Urinary bladder (tissue), 4 donors: ENCODE measurements around the gene CDH2. TPM values are rescaled to one million over a fixed set of nuclear protein-coding genes. Genes with fewer than 3 reads are reported as not detected.

Experiments
- DNase-seq: peaks from one replicate; pipeline ENCODE4 v3.0.0-alpha.2; 2015; ENCODE audit errors: extremely low spot score
- H3K27ac ChIP-seq: one replicate; pipeline ENCODE4 v1.5.1; 2013; ENCODE audit warnings: low read depth, mild to moderate bottlenecking, moderate library complexity
- H3K36me3 ChIP-seq: one replicate; pipeline ENCODE4 v1.6.1; 2013; ENCODE audit warnings: mild to moderate bottlenecking, moderate library complexity; ENCODE audit not compliant: insufficient read depth
- H3K4me1 ChIP-seq: one replicate; pipeline ENCODE4 v1.6.1; 2013; ENCODE audit warnings: mild to moderate bottlenecking, moderate library complexity; ENCODE audit not compliant: insufficient read depth
- H3K4me3 ChIP-seq: one replicate; pipeline ENCODE4 v1.5.1; 2013; ENCODE audit warnings: low read depth, low read length
- WGBS: extraction: QIAGEN DNeasy Blood & Tissue Kit; methylation state at CpG from one replicate; pipeline ENCODE4 v1.1.7; 2013; 5-methylcytosine and 5-hydroxymethylcytosine counted together
- polyA plus RNA-seq: library from polyadenylated mRNA; stranded (reverse); fragments of 200-250 nt; gene quantifications from one replicate; pipeline ENCODE4 v1.2.3, GENCODE V29; 2013
- total RNA-seq: library from RNA; depleted of rRNA; stranded (reverse); fragments of >200 nt; gene quantifications from one replicate; pipeline ENCODE4 v1.2.3, GENCODE V29; 2014
- donor health status: healthy with polysubstance abuse.
- donor health status: healthy.

Gene CDH2
- total and polyA plus RNA-seq, 2 donors, result 1.8 to 18.7 TPM

DNA sequence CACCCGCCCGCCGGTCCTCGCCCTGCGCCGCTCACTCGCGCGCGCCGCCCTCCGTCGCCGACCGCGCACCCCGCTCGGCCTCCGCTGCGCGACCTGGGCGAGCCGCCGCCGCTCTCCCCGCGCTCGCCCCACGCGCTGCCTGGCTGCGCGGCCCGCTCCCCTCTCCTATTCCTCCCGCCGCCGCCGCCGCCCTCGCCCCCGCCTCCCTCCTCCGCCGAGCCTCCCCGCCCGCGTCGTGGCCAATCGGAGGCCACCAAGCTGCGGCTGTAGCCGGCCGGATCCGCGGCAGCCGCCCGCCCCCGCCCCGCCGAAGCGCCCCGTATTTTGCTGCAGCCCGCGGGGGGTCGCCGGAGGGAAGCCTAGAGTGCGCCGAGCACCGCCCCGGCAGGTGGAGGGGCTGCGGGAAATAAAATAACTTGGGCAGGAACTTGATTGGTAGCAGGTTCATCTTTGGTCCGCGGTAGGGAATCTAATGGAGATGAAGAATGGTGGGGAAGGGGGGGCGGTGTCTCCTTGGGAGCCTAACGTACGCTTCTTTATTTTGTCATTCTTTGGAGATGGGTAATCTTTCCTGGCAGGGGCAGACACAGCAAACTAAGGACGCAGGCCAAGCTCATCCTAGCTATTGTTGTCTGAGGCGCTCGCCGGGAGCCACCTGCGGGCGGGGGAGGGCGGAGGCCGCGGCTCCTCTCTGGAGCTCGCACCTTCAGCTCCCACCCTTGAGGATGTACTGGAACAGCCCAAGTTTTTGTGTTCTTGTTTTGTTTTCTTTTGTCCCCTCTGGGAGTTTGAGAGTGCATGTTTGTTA is 1.1 kb upstream of the CDH2 start:
- WGBS, result under 1% methylated on average over 83 of the region's 83 CpGs
- H3K36me3 ChIP-seq, result no peaks in the 10 kb centered on the region
- H3K4me3 ChIP-seq, result peak overlapping the region; percentile 60
- H3K27ac ChIP-seq, result no peak overlapping the region
- no peak for DNase-seq
- H3K4me1 ChIP-seq, result no peaks in the 10 kb centered on the region

GRCh38 chr18:28176698-28176947 is 307 bp downstream of the CDH2 start:
- H3K4me1 ChIP-seq, result no peaks in the 10 kb centered on the region
- WGBS, result under 1% methylated on average over 38 of the region's 38 CpGs
- H3K27ac ChIP-seq, result no peak overlapping the region
- no peak for DNase-seq
- no peaks in the 10 kb centered on the region for H3K36me3 ChIP-seq
- H3K4me3 ChIP-seq, result peak overlapping the region; percentile 60

- WGBS, result under 1% methylated on average over 44 of the region's 44 CpGs
Measured at GRCh38 chr18:28175930-28176697, 816 bp downstream of the CDH2 start.

DNA sequence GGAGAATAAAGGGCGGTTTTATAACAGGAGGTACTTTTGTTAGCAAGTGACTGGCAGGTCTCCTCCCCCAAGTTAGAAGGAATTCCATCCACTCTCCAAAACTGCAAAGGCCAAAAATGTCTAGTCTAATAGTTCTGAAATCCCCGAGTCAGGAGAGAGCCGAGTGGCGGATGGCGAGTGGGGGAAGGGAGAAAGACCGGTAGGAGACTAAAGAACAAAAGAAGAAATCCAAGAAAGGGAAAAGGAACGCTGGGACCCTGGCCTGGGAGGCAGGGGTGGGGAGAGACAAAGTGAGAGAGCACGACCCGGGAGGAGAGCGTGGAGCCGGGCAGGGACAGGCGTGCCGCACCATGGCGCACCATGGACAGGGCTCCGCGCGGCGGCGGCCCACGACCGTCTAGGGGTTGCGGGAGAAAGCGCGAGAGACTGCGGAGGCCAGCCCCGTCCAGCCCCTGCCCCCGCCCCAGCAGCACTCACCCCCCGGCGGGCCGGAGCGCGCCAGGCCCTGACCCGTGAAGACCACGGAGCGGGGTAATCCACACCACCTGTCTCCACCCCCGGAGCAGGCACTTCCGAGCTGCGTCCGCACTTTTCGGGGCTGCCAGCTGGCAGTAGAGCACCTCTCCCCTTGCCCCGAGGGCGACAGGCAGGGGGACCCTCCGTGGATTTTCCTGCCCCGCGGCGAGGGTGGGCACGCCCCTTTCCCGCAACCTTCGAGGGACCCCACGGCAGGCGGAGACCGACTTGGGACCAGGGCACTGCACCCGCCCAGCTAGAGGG is 1.6 kb downstream of the CDH2 start:
- no peak for DNase-seq
- no peak overlapping the region for H3K4me3 ChIP-seq
- H3K36me3 ChIP-seq, result no peaks in the 10 kb centered on the region
- 3% methylated on average over 53 of the region's 53 CpGs for WGBS
- no peaks in the 10 kb centered on the region for H3K4me1 ChIP-seq
- no peak overlapping the region for H3K27ac ChIP-seq

More at GRCh38 chr18:28175930-28176697, 816 bp downstream of the CDH2 start:
- Histone ChIP-seq H3K4me3 (peak overlapping the region; percentile 60), H3K4me1 (no peaks in the 10 kb centered on the region), H3K27ac (no peak overlapping the region), H3K36me3 (no peaks in the 10 kb centered on the region)
- DNase-seq, result no peak

DNA sequence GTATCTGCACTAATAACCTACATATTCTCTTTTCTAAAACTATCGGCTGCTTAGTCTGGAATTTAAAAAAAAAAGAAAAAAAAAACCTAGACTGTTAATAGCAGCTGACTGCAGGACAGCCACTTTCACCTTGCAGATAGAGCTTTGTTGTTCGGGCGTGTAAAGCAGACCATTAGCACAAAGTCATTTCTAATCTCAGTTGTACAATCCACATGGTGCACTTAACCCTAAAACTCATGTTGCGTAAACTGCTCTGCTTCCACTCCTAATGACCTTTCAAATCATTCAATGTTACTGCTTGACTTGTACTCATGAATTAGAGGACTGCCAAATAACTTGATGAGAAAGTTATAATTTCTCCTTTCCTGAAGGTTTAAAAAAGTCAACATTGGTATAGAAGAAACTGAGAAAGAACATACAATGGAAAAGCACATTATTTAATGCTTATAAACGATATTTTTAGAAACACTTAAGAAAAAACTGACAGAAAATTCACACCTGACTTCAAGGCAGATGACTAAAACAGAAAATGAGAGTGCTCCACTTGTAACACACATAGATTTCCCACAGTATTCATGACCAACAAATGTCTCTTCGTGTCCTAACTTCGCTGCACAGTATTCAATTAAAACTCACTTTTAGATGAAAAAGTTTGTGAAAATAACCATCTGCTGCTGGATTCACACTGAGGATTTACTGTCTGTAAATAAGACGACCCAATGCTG is 2.6 kb downstream of the CDH2 start:
- no peak overlapping the region for H3K4me3 ChIP-seq
- 71% methylated on average over 8 of the region's 8 CpGs for WGBS
- H3K27ac ChIP-seq, result no peak overlapping the region
- H3K36me3 ChIP-seq, result no peaks in the 10 kb centered on the region
- DNase-seq, result no peak
- no peaks in the 10 kb centered on the region for H3K4me1 ChIP-seq

DNA sequence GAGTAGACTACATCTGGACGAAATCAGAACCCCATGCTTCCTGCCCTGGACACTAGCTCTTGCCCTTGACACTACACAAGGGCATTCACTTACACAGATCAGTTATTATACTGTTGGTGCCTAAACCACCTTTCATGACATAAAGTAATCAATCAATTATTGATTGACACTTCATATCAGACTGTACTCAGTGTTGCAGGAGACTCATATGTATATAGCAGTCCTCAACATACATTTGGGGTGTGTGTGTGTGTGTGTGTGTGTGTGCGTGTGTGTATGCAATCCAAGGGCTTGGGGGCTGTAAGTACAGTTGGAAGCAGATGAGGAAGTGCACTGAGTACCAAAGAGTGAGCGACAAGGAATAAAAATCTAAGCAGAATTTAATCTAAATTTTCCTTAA is 5.1 kb downstream of the CDH2 start:
- DNase-seq, result no peak
- 89% methylated on average over 3 of the region's 3 CpGs for WGBS
- H3K27ac ChIP-seq, result no peak overlapping the region
- H3K4me1 ChIP-seq, result no peaks in the 10 kb centered on the region
- H3K4me3 ChIP-seq, result no peak overlapping the region
- no peaks in the 10 kb centered on the region for H3K36me3 ChIP-seq

DNA sequence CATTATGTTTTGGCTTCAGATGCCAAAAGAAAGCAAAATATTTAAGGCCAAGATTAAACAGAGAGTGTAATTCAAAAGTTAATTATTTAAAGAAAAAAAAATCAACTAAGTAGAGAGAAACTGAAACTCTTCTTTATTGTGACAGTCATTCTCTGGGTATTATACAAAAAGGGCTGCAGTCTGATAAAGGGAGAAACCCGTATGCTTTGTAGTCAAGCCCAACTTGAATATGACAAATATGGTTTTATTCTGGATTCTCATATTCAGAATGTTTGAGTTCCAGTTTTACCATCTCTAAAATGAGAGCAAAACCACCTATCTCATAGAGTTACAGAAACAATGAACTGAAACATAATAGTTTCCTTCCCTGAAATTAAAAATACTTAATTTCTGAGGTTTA is 8.2 kb downstream of the CDH2 start:
- Histone ChIP-seq H3K4me1 (no peaks in the 10 kb centered on the region), H3K36me3 (no peaks in the 10 kb centered on the region), H3K27ac (no peak overlapping the region), H3K4me3 (no peak overlapping the region)
- no peak for DNase-seq
- WGBS, result 66% methylated on average over 1 of the region's 1 CpG

GRCh38 chr18:28167835-28168349 is 9.0 kb downstream of the CDH2 start:
- H3K36me3 ChIP-seq, result no peaks in the 10 kb centered on the region
- no peak overlapping the region for H3K27ac ChIP-seq
- H3K4me1 ChIP-seq, result no peaks in the 10 kb centered on the region
- 85% methylated on average over 8 of the region's 8 CpGs for WGBS
- no peak overlapping the region for H3K4me3 ChIP-seq
- DNase-seq, result no peak

DNA sequence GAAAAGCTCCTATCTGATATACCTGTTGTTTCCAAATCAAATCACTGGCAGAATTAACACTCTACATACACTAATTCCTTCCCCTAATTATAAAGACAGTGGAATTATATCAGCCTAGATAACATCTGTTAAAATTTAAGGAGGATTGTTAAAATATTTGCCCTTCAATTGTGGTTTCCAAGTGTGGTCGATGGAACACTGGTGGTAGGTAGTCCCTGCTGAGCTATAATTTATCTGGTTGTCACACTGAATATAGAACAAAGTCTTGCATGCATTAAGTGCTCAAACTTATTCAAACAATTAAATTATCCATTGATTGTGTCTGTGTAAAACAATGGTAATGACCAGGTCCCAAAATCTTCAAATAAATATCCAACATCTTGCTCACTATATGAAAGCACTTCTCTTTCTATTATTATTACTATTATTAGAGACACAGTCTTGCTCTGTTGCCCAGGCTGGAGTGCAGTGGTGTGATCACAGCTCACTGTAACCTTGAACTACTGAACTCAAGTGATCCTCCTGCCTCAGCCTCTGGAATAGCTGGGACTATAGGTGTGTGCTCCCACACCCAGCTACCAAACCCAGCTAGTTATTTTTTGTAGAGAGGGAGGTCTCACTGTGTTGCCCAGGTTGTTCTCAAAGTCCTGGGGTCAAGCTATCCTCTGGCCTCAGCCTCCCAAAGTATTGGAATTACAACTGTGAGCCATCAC is 12.0 kb downstream of the CDH2 start:
- Histone ChIP-seq H3K36me3 (no peaks in the 10 kb centered on the region), H3K4me1 (no peaks in the 10 kb centered on the region), H3K27ac (no peak overlapping the region), H3K4me3 (no peak overlapping the region)
- WGBS, result 52% methylated on average over 1 of the region's 1 CpG
- no peak for DNase-seq

DNA sequence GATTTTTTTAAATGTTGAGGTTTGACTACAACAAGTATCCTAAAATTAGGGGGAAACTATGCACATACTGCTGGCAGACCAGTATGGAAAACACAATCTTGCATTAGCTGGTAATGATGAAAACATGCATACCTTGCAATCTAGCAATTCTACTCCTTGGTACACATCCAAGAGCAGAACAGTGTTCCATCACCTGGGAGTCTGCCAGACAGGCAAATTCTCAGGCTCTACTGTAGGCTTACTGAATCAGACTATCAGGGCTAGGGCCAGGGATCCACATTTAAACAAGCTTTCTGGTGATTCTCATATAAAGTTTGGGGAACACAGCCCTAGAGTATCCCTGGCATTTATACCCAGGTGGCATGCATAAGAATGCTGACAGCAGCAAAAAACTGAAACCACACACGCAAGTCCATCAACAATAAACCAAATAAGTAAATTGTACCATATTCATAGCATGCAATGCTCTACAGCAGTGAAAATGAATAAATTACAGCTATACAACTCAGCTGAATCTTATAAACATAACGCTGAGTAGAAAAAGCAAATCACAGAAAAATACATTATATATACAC is 13.6 kb downstream of the CDH2 start:
- no peak overlapping the region for H3K4me3 ChIP-seq
- H3K36me3 ChIP-seq, result no peaks in the 10 kb centered on the region
- H3K27ac ChIP-seq, result no peak overlapping the region
- 84% methylated on average over 2 of the region's 2 CpGs for WGBS
- no peak for DNase-seq
- no peaks in the 10 kb centered on the region for H3K4me1 ChIP-seq

DNA sequence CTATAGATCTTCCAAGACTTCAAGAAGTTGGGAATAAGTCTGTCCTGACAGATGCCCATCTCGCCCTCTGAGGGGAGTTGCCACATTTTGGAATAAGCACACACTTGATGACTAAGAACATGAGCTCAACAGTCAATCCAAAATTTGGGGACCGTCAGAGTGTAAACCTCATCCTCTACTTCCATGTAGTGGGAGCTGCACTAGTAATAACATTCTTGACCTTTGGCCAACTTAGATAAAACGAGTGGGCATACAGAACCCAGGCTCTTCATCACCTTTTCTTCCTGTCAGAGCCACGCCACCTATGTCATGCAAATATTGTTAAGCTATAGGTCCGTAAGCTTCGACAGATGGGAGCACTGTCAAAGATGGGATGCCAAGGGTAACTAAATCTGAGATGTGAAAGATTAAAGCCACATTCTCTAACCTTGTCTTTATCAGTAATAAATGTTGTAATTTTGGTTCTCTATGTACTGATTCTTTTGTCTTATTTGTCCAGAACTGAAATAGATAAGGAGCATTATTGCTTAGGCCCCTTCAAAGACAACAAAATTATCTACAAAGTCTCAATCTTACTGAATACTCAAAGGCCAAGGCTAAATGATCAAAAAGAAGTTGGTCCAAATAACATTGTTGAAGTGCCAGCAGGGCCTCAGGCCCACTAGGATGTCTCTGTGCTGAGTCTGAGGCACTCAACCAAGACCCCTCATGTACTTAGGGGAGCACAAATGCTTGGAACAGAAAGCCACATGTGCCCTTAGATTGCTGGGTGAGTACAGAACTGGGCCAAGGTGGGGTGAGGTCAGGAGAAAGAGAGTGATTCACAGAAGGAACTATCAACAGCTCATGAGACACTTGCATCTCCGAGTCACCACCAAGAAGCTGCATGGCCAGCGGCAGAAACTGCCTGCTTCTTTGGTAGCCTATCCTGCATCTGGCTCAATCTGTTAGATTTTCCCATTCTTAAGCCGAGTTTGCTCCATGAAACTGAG is 15.0 kb downstream of the CDH2 start:
- no peak for DNase-seq

GRCh38 chr18:28159055-28159454 is 17.9 kb downstream of the CDH2 start:
- Histone ChIP-seq H3K36me3 (no peaks in the 10 kb centered on the region), H3K4me3 (no peak overlapping the region), H3K27ac (no peak overlapping the region), H3K4me1 (no peaks in the 10 kb centered on the region)
- 79% methylated on average over 2 of the region's 2 CpGs for WGBS
- DNase-seq, result no peak

More for the DNA sequence above, 15.0 kb downstream of the CDH2 start:
- no peak overlapping the region for H3K27ac ChIP-seq
- H3K4me3 ChIP-seq, result no peak overlapping the region
- no peaks in the 10 kb centered on the region for H3K36me3 ChIP-seq
- H3K4me1 ChIP-seq, result no peaks in the 10 kb centered on the region
- WGBS, result 83% methylated on average over 9 of the region's 9 CpGs
